ENCODE measurements around the gene IYD. TPM values are rescaled to one million over a fixed set of nuclear protein-coding genes. Genes with fewer than 3 reads are reported as not detected.

IYD gene
- total RNA-seq, 1 experiment from 2014 or later, result 32.6 TPM

DNA sequence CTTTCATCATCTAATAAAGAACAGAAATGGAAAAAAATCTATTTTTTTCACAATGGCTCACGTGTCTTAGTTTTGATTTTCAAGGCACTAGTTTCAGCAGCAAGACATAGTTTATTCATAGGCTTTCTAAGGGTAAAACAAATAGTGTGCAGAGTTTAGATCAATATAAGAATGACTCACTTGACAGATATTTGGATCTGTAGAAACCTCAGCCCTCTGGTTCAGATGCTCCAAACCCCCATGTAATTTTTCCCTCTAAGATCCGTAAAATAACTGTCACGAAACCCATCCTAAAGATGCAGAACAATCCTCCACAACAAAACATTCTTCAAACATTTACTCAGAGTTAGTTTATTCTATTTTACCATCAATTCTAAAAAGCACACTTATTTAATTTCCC lies 43.4 kb downstream of the IYD start:
- Mint-ChIP-seq H3K27ac (ENCODE audit: unreplicated experiment) (no peak overlapping the region), H3K4me3 (ENCODE audit: unreplicated experiment) (no peak overlapping the region), H3K27me3 (ENCODE audit: insufficient read depth, unreplicated experiment) (peaks cover 2% of the 10 kb centered on the region), H3K4me1 (ENCODE audit: low read depth, unreplicated experiment) (peaks cover 11% of the 10 kb centered on the region), H3K36me3 (ENCODE audit: insufficient read depth, unreplicated experiment) (no peaks in the 10 kb centered on the region), H3K9me3 (ENCODE audit: unreplicated experiment) (no peaks in the 10 kb centered on the region)
- ChIA-PET POLR2A (no interaction called here), CTCF (no interaction called here)
- Histone ChIP-seq H3K4me1 (no peaks in the 10 kb centered on the region), H3K36me3 (ENCODE audit: control insufficient read depth, insufficient read depth, low read length) (no peaks in the 10 kb centered on the region), H3K4me3 (ENCODE audit: low read depth, low read length) (no peak overlapping the region), H3K27me3 (replicated peaks; ENCODE audit: control insufficient read depth, insufficient read depth, low read length) (no peaks in the 10 kb centered on the region), H3K9me3 (no peaks in the 10 kb centered on the region)
- DNase-seq, result no peak
- intact Hi-C loops (cut with micrococcal nuclease; ENCODE audit: unreplicated experiment), result loop anchor here (10.0 kb wide), 1 partner anchor 923 kb away; no protein-coding TSS in a partner anchor
- TF ChIP-seq, protein P1, sequence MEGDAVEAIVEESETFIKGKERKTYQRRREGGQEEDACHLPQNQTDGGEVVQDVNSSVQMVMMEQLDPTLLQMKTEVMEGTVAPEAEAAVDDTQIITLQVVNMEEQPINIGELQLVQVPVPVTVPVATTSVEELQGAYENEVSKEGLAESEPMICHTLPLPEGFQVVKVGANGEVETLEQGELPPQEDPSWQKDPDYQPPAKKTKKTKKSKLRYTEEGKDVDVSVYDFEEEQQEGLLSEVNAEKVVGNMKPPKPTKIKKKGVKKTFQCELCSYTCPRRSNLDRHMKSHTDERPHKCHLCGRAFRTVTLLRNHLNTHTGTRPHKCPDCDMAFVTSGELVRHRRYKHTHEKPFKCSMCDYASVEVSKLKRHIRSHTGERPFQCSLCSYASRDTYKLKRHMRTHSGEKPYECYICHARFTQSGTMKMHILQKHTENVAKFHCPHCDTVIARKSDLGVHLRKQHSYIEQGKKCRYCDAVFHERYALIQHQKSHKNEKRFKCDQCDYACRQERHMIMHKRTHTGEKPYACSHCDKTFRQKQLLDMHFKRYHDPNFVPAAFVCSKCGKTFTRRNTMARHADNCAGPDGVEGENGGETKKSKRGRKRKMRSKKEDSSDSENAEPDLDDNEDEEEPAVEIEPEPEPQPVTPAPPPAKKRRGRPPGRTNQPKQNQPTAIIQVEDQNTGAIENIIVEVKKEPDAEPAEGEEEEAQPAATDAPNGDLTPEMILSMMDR (IDR thresholded peaks at IDR 0.05; ENCODE audit: insufficient read depth in 1 of 2, low read depth in 1 of 2, low read length in 1 of 2, severe bottlenecking in 1 of 2, unreplicated experiment in 1 of 2), result no peak
- BruUV-seq (replicated peaks), result no TSS peak

DNA sequence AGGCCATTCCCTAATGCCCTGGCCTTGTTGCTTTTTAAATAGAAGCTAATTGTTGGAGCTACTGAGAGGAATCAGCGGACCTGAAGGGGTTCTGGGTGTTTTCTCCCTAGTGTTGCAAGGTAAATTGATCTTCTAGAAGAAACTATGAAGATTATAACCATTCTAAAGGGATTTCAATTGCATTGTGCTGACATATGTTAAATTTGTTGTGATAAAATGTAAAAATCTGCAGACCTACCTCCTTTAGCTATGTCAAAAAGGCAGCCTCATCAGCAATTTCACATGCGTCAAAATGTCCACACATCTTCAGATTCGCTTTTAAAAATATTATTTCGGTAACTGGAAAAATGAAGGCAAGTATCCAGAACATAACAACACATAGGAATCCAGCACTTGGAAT lies 44.4 kb downstream of the IYD start:
- Mint-ChIP-seq H3K4me3 (ENCODE audit: unreplicated experiment) (no peak overlapping the region), H3K27me3 (ENCODE audit: insufficient read depth, unreplicated experiment) (peaks cover 2% of the 10 kb centered on the region), H3K36me3 (ENCODE audit: insufficient read depth, unreplicated experiment) (no peaks in the 10 kb centered on the region), H3K9me3 (ENCODE audit: unreplicated experiment) (no peaks in the 10 kb centered on the region), H3K27ac (ENCODE audit: unreplicated experiment) (no peak overlapping the region), H3K4me1 (ENCODE audit: low read depth, unreplicated experiment) (peaks cover 14% of the 10 kb centered on the region)
- Histone ChIP-seq H3K9me3 (no peaks in the 10 kb centered on the region), H3K4me1 (no peaks in the 10 kb centered on the region), H3K27me3 (replicated peaks; ENCODE audit: control insufficient read depth, insufficient read depth, low read length) (no peaks in the 10 kb centered on the region), H3K4me3 (ENCODE audit: low read depth, low read length) (no peak overlapping the region), H3K36me3 (ENCODE audit: control insufficient read depth, insufficient read depth, low read length) (no peaks in the 10 kb centered on the region)
- no TSS peak for BruUV-seq (replicated peaks)
- intact Hi-C loops (cut with micrococcal nuclease; ENCODE audit: unreplicated experiment), result loop anchor here (10.0 kb wide), 1 partner anchor 922 kb away; no protein-coding TSS in a partner anchor
- POLR2A ChIA-PET, result no interaction called here
- TF ChIP-seq, protein P1 (IDR thresholded peaks at IDR 0.05; ENCODE audit: insufficient read depth in 1 of 2, low read depth in 1 of 2, low read length in 1 of 2, severe bottlenecking in 1 of 2, unreplicated experiment in 1 of 2), result no peak
- no peak for DNase-seq
- CTCF ChIA-PET, result no interaction called here

DNA sequence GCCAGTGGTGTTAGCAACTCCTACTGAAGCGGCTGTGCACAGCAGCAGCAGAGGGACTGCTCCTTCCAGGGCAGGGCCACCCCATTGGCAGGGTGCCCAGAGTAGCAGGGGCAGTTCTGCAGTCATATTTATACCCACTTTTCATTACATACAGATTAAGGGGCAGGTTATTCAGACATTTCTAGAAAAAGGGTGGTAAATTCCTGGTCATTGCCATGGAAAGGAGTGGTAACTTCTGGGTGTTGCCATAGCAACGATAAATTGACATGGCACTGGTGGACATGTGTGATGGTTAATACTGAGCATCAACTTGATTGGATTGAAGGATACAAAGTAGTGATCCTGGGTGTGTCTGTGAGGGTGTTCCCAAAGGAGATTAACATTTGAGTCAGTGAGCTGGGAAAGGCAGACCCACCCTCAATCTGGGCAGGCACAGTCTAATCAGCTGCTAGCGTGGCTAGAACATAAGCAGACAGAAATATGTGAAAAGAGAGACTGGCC lies 45.0 kb downstream of the IYD start:
- Histone ChIP-seq H3K4me1 (no peaks in the 10 kb centered on the region), H3K27me3 (replicated peaks; ENCODE audit: control insufficient read depth, insufficient read depth, low read length) (no peaks in the 10 kb centered on the region), H3K4me3 (ENCODE audit: low read depth, low read length) (no peak overlapping the region), H3K36me3 (ENCODE audit: control insufficient read depth, insufficient read depth, low read length) (no peaks in the 10 kb centered on the region), H3K9me3 (no peaks in the 10 kb centered on the region)
- Mint-ChIP-seq H3K36me3 (ENCODE audit: insufficient read depth, unreplicated experiment) (no peaks in the 10 kb centered on the region), H3K27ac (ENCODE audit: unreplicated experiment) (no peak overlapping the region), H3K9me3 (ENCODE audit: unreplicated experiment) (no peaks in the 10 kb centered on the region), H3K27me3 (ENCODE audit: insufficient read depth, unreplicated experiment) (peaks cover 2% of the 10 kb centered on the region), H3K4me1 (ENCODE audit: low read depth, unreplicated experiment) (peaks cover 20% of the 10 kb centered on the region), H3K4me3 (ENCODE audit: unreplicated experiment) (no peak overlapping the region)
- ChIA-PET CTCF (no interaction called here), POLR2A (no interaction called here)
- TF ChIP-seq, protein P1 (IDR thresholded peaks at IDR 0.05; ENCODE audit: insufficient read depth in 1 of 2, low read depth in 1 of 2, low read length in 1 of 2, severe bottlenecking in 1 of 2, unreplicated experiment in 1 of 2), result no peak
- no peak for DNase-seq
- no TSS peak for BruUV-seq (replicated peaks)
- intact Hi-C loops (cut with micrococcal nuclease; ENCODE audit: unreplicated experiment), result loop anchor here (10.0 kb wide), 1 partner anchor 921 kb away; no protein-coding TSS in a partner anchor
